Cardiac muscle cell (in vitro differentiated cells and primary cell): Measurements from ENCODE around the gene ACP4. TPM values are rescaled to one million over a fixed set of nuclear protein-coding genes. Genes with fewer than 3 reads are reported as not detected.

Experiments
- DNase-seq, 2 donors: peaks; one replicate each; pipeline versions ENCODE4 v3.0.0 to v3.0.0-alpha.2; 2010 to 2017; ENCODE audit warnings: low read depth in 1 of 2, low spot score in 1 of 2
- H3K27ac ChIP-seq: fragments of 200-600 bp; sonication (generic); 2 replicates; pipeline ENCODE4 v1.5.1; 2016
- H3K27me3 ChIP-seq: fragments of 200-600 bp; sonication (generic); 2 replicates; pipeline ENCODE4 v1.6.0; 2016; ENCODE audit warnings: control low read depth
- H3K36me3 ChIP-seq: fragments of 200-600 bp; sonication (generic); 2 replicates; pipeline ENCODE4 v1.5.1; 2016; ENCODE audit warnings: control low read depth
- H3K4me1 ChIP-seq: fragments of 200-600 bp; sonication (generic); 2 replicates; pipeline ENCODE4 v1.8.1; 2017; ENCODE audit warnings: low read depth, mild to moderate bottlenecking, mixed run types
- H3K4me3 ChIP-seq: fragments of 200-600 bp; sonication (generic); 2 replicates; pipeline ENCODE4 v1.5.1; 2016; ENCODE audit warnings: mild to moderate bottlenecking
- H3K9me3 ChIP-seq: fragments of 200-600 bp; sonication (generic); 2 replicates; pipeline ENCODE4 v1.5.1; 2017; ENCODE audit warnings: low read depth, mild to moderate bottlenecking, control low read depth
- CTCF ChIP-seq: IDR thresholded peaks from 2 replicates; pipeline ENCODE4 v1.5.1; 2012; ENCODE audit warnings: low read depth, mild to moderate bottlenecking, low read length
- polyA plus RNA-seq: library from polyadenylated mRNA; unstranded; fragments of >200 nt; fragmentation: Nextera tagmentation; extraction: Ambion mirVana; gene quantifications from 2 replicates; pipeline ENCODE4 v1.2.1, GENCODE V29; 2016
- total RNA-seq: library from RNA; depleted of rRNA; stranded (reverse); fragments of >200 nt; gene quantifications from 2 replicates; pipeline ENCODE4 v1.2.3, GENCODE V29; 2016

Gene ACP4
- total and polyA plus RNA-seq, 2 experiments from 2014 or later, result 0.23 TPM; not detected in 1

DNA sequence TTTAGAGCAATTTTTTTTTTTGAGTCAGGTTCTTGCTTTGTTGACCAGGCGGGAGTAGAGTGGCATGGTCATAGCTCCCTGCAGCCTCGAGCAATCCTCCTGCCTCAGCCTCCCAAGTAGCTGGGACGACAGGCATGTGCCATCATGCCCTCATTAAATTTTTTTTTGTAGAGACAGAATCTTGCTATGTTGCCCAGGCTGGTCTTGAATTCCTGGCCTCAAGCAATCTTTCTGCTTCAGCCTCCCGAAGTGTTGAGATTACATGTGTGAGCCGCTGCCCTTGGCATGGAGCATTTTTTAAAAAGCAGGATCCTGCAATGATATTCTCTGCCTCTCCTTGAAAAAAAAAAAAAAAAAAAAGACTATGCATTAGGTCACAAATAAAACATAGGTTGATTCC, 14.1 kb upstream of the ACP4 start:
- Histone ChIP-seq H3K27ac (no peak overlapping the region), H3K4me3 (no peak overlapping the region), H3K4me1 (no peaks in the 10 kb centered on the region), H3K36me3 (no peaks in the 10 kb centered on the region), H3K9me3 (no peaks in the 10 kb centered on the region), H3K27me3 (peaks cover 64% of the 10 kb centered on the region)
- DNase-seq, result no peak
- no peak for TF ChIP-seq CTCF

GRCh38 chr19:50777261-50777660, 13.0 kb upstream of the ACP4 start:
- no peaks in the 10 kb centered on the region for H3K4me1 ChIP-seq
- H3K4me3 ChIP-seq, result no peak overlapping the region
- no peak for TF ChIP-seq CTCF
- H3K27me3 ChIP-seq, result peaks cover 66% of the 10 kb centered on the region
- H3K9me3 ChIP-seq, result no peaks in the 10 kb centered on the region
- H3K27ac ChIP-seq, result no peak overlapping the region
- no peak for DNase-seq
- no peaks in the 10 kb centered on the region for H3K36me3 ChIP-seq

DNA sequence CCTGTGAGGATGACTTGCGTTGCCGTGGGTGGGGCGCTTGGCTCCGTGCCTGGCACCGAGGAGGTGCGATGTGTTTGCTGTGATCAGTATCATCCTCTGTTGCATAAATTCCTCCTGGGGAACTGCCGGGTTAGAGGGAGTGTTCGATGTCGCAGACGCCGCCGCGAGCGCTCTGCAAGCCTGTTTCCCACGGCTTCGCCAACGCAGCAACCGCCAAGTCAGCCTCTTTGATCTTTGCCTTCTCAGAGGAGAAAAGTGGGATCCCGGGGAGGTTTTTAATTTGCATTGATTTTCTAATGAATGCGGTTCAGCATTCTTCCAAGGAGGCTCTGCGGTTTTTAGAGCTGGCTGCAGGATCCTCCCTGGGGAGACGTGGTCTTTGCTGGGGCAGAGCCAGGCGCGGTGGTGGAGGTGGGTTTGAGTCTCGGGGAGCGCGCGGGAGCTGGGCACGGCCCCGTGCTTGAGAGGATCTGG, 12.3 kb upstream of the ACP4 start:
- no peak overlapping the region for H3K27ac ChIP-seq
- peaks cover 66% of the 10 kb centered on the region for H3K27me3 ChIP-seq
- DNase-seq, result peak; percentile 42 to 56
- TF ChIP-seq CTCF, result no peak
- no peaks in the 10 kb centered on the region for H3K36me3 ChIP-seq
- H3K4me1 ChIP-seq, result no peaks in the 10 kb centered on the region
- no peaks in the 10 kb centered on the region for H3K9me3 ChIP-seq
- H3K4me3 ChIP-seq, result no peak overlapping the region

DNA sequence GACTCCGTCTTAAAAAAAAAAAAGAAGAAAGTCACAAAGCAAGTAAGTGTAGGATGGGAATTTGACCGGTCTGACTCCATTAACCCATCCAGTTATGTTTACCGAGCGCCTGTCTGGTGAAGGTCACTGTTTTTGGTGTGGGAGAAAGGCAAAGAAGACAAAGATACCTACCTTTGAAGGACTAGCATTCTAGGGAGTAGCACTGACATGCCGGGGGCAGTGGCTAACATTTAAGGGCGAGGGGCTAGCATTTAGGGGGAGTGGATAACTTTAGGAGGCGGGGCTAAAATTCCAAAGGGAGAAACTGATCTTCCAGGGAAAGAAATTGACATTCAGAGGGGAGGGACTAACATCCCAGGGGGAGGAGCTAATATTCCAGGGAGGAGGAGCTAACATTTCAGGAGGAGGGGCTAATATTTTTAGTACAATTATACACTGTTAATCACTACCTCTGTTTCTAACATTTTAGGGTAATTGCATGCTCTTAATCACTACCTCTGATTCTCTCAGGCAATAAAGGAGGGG, 11.2 kb upstream of the ACP4 start:
- no peaks in the 10 kb centered on the region for H3K9me3 ChIP-seq
- TF ChIP-seq CTCF, result no peak
- no peak overlapping the region for H3K27ac ChIP-seq
- no peaks in the 10 kb centered on the region for H3K4me1 ChIP-seq
- peaks cover 66% of the 10 kb centered on the region for H3K27me3 ChIP-seq
- no peak overlapping the region for H3K4me3 ChIP-seq
- no peak for DNase-seq
- no peaks in the 10 kb centered on the region for H3K36me3 ChIP-seq

DNA sequence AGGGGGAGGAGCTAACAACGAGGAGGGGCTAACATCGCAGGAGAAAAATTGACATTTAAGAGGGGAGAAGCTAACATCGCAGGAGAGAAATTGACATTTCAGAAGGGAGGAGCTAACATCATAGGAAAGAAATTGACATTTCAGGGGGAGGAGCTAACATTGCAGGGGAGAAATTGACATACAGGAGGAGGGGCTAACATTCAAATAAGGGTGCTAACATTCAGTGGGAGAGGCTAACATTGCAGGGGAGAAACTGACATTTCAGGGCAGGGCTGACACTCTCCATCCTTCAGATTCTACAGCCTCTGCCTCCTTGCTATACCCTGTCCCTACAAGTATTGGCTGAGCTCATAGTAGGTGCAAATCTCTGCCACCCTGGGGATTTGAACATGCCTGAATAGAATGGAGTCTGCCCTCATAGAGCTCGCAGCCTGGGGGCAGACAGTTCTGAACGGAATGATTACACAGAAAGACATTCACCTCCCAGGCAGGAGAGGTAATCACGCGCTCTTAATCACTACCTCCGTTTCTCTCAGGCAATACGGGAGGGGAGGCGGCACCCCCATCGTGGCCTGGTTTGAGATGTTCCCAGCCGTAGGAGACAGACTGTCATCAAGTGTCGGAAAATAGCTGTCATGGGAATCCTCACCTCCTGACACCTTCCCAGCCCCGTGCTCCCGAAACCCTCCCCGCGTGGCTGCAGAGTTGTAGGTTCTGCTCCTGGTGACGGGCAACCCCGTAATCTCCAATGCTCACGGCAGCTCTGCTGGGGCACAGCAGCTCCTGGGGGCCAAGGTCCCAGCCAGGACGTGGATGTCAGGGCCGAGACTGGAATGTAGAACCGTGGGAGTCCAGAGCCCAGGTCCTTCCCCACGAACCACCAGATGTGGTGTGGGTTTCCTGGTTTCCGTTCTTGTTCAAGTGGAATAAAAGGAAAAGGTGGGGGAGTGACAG, 10.4 kb upstream of the ACP4 start:
- no peak for TF ChIP-seq CTCF
- H3K4me3 ChIP-seq, result no peak overlapping the region
- no peaks in the 10 kb centered on the region for H3K9me3 ChIP-seq
- H3K36me3 ChIP-seq, result no peaks in the 10 kb centered on the region
- peaks cover 63% of the 10 kb centered on the region for H3K27me3 ChIP-seq
- H3K27ac ChIP-seq, result no peak overlapping the region
- no peaks in the 10 kb centered on the region for H3K4me1 ChIP-seq
- DNase-seq, result no peak
